GM10266 (cell line): Measurements from ENCODE around the gene BID.

Source experiments
- DNase-seq: peaks from one replicate; pipeline ENCODE4 v3.0.0; 2012; ENCODE audit errors: extremely low spot score
- TF ChIP-seq, protein P1 (sequence below): IDR thresholded peaks from 2 replicates; pipeline ENCODE4 v1.5.1; 2012; ENCODE audit warnings: mild to moderate bottlenecking, low read depth; ENCODE audit not compliant: control insufficient read depth, insufficient read depth; ENCODE audit errors: missing control alignments

The BID gene

GRCh38 chr22:17774206-17774925 is at the start of gene BID:
Gene BID, minus strand, starts transcription at chr22:17774469. Its CDS starts 24,353 bp downstream, at chr22:17750116.
- TF ChIP-seq, protein P1, sequence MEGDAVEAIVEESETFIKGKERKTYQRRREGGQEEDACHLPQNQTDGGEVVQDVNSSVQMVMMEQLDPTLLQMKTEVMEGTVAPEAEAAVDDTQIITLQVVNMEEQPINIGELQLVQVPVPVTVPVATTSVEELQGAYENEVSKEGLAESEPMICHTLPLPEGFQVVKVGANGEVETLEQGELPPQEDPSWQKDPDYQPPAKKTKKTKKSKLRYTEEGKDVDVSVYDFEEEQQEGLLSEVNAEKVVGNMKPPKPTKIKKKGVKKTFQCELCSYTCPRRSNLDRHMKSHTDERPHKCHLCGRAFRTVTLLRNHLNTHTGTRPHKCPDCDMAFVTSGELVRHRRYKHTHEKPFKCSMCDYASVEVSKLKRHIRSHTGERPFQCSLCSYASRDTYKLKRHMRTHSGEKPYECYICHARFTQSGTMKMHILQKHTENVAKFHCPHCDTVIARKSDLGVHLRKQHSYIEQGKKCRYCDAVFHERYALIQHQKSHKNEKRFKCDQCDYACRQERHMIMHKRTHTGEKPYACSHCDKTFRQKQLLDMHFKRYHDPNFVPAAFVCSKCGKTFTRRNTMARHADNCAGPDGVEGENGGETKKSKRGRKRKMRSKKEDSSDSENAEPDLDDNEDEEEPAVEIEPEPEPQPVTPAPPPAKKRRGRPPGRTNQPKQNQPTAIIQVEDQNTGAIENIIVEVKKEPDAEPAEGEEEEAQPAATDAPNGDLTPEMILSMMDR = no peak
- DNase-seq = peak; percentile 77

DNA sequence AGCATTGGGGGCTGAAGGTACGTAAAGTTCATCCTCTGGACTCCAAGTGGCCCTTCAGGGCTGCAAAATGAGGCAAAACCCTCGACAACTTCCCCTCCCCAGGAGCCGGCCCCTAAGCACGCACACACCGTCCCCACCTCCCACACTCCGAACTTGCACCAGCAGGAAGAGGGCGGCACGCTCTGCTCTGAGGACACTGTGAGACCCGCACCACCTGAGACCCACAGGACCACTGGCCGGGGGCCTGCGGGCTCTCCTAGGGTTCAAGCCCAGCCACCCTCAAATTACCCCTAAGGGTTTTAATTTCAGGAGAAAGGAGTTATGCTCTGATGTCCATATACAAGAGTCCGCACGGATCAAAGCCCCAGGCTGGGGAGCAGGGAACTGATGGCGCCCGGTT is 49.7 kb upstream of the BID start:
- TF ChIP-seq, protein P1 = no peak
- no peak for DNase-seq

DNA sequence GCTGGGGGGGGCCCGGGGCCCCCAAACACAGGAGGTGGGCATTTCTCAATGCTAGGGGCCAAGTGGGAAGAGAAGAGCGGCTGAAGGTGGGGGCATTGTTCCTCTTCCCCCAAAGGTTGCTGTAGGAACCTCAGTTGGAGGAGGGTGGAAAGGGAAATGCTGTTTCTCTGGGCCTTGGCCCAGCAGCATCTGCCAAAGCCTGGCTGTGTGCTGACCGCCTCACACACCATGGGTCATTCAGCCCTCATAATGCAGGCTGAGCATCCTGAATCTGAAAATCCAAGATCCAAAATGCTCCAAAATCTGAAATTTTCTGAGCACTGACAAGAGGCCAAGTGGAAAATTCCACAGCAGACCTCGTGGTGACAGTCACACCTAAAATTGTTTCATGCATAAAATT is 49.0 kb upstream of the BID start:
- TF ChIP-seq, protein P1 = no peak

GRCh38 chr22:17822087-17822486 is 47.8 kb upstream of the BID start:
- TF ChIP-seq, protein P1 = no peak
- DNase-seq = no peak

More for the DNA sequence above, 49.0 kb upstream of the BID start:
- DNase-seq = no peak

DNA sequence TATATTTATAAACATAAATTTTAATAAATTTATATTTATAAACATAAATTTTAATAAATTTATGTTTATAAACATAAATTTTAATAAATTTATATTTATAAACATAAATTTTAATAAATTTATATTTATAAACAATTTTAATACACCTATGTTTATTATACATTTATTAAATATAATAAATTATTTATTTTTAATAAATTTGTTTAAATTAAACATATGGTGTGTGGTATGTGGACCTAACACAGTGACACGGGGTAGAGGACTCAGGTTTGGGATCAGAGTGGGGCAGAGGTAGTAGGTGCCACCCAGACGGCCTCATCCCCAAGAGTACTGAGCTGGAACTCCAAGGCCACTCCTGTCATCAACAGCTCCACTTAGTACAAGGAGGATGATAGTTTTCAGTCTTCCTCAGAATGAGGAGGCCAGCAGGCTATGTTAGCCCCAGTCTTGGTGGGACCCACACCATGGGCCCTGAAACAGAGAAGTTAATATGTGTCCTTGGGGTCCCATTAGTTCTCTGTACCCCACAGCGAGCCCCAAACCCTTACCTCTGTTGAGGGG is 46.7 kb upstream of the BID start:
- no peak for DNase-seq
- TF ChIP-seq, protein P1 = no peak

DNA sequence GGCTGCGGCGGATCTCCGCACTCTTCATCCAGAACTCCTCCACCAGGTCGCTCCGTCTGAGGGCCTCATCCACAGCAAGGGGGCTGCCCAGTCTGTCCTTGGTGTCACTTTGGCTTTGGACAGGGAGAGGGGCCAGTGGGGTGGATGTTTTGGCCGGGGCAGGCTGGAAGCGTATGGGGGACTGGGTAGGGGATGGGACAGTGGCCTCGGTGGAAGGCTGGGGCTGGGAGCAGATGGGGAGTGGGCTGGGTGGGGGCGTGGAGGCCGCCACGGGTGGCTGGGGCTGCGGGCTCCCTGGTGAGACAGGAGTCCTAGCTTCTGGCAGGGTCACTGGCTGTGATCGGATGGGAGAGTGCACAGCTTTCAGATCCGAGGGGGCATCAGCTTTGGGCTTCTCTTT is 44.4 kb upstream of the BID start:
- no peak for DNase-seq
- TF ChIP-seq, protein P1 = no peak

DNA sequence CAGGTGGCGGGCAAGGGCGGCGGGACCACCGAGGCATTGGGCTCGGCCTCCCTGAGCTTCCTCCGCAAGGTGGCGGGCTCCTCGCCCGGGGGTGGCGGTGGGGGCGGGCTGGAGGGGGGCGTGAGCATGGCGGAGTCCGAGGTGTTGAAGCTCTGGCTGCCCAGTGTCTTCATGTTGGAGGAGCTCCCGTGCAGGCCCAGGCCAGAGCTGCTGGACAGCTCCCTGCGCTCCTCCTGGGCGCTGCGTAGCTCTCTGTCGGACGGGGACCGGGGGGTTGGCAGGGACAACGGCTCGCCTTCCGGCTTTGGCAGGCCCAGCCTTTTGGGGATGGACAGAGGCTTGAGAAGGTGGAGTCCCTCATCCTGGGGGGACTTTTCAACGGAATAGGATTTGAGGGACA is 43.9 kb upstream of the BID start:
- TF ChIP-seq, protein P1 = no peak
- DNase-seq = no peak
